K562 (cell line): ENCODE data around the gene VDR. TPM values are rescaled to one million over a fixed set of nuclear protein-coding genes. Genes with fewer than 3 reads are reported as not detected.

Experiments used
- ATAC-seq: fragments of 200-7000 bp; cut with Tn5 transposase; 3 replicates; pipeline ENCODE4 v1.9.1; 2020; ENCODE audit warnings: moderate library complexity
- BruUV-seq: library from RNA; stranded (reverse); fragments of 400-500 nt; replicated peaks from 2 replicates; lab custom pipeline; 2021; lab: Mats Ljungman, UMichigan
- CTCF ChIA-PET: fragments of 300-600 bp; formaldehyde crosslinking; extraction: SDS; loops from one replicate; lab custom pipeline; 2021; ENCODE audit warnings: low intra/inter-chr PET ratio; lab: Yijun Ruan, JAX
- POLR2A ChIA-PET: fragments of 300-600, 350-650 bp; sonication (Branson Sonifier 250); formaldehyde crosslinking; extraction: SDS; loops from one replicate; lab custom pipeline; 2021; ENCODE audit warnings: antibody characterized with exemption, inconsistent platforms; lab: Yijun Ruan, JAX
- DNase-seq, 4 experiments: peaks; one replicate each; pipeline versions ENCODE4 v3.0.0 to v3.0.0-alpha.2; 2011 to 2018; ENCODE audit warnings: low spot score in 3 of 4, mixed read lengths in 3 of 4; ENCODE audit errors: extremely low read depth in 1 of 4
- FAIRE-seq: peaks from 2 replicates; lab custom pipeline; 2011; peaks lifted over from hg19 to GRCh38; lab: Jason Lieb, UNC
- H2AFZ ChIP-seq: 2 replicates; pipeline ENCODE4 v1.6.0; 2011; ENCODE audit warnings: low read depth, low read length, control low read depth, inconsistent platforms
- H3K27ac ChIP-seq: fragments of 200-600 bp; 3 replicates; pipeline ENCODE4 v1.8.0; 2011; ENCODE audit warnings: low read depth, mild to moderate bottlenecking, control low read depth, inconsistent platforms, low read length, moderate library complexity, mixed read lengths; ENCODE audit errors: extremely low read depth
- H3K27me3 ChIP-seq, 2 experiments: fragments of 300-600 bp in 1 of 2; 2 replicates in 1 of 2; 3 replicates in 1 of 2; pipeline versions ENCODE4 v1.6.0 to v1.8.0; 2011; ENCODE audit warnings: inconsistent platforms in 2 of 2, low read length in 2 of 2, mild to moderate bottlenecking in 1 of 2, mixed read lengths in 1 of 2, moderate library complexity in 1 of 2; ENCODE audit not compliant: control insufficient read depth in 2 of 2, insufficient read depth in 2 of 2
- H3K36me3 ChIP-seq: fragments of 300-600 bp; 3 replicates; pipeline ENCODE4 v1.8.0; 2011; ENCODE audit warnings: mild to moderate bottlenecking, low read length, inconsistent platforms; ENCODE audit not compliant: control insufficient read depth, insufficient read depth
- H3K4me1 ChIP-seq, 2 experiments: fragments of 200-600 bp in 1 of 2; replicated peaks in 1 of 2; 2 replicates in 1 of 2; 3 replicates in 1 of 2; pipeline versions ENCODE4 v1.5.1 to v1.8.0; 2011; ENCODE audit warnings: inconsistent platforms in 2 of 2, low read length in 2 of 2, mild to moderate bottlenecking in 1 of 2, mixed read lengths in 1 of 2, moderate library complexity in 1 of 2; ENCODE audit not compliant: control insufficient read depth in 2 of 2, insufficient read depth in 2 of 2
- H3K4me2 ChIP-seq: 2 replicates; pipeline ENCODE4 v1.6.1; 2011; ENCODE audit warnings: low read length, control low read depth, inconsistent platforms, mixed read lengths; ENCODE audit not compliant: insufficient read depth
- H3K4me3 ChIP-seq: fragments of 200-600 bp; sonication (generic), shearing (Covaris generic); 2 replicates; pipeline ENCODE4 v1.5.1; 2016; ENCODE audit warnings: control low read depth, inconsistent platforms
- H3K79me2 ChIP-seq: fragments of 200-600 bp; 3 replicates; pipeline ENCODE4 v1.8.0; 2011; ENCODE audit warnings: low read length, inconsistent platforms; ENCODE audit not compliant: control insufficient read depth, insufficient read depth
- H3K9ac ChIP-seq, 2 experiments: 2 replicates each; pipeline versions ENCODE4 v1.6.0 to v1.6.1; 2011; ENCODE audit warnings: low read depth in 2 of 2, low read length in 2 of 2, control low read depth in 1 of 2, inconsistent platforms in 1 of 2, mild to moderate bottlenecking in 1 of 2, mixed read lengths in 1 of 2; ENCODE audit not compliant: insufficient read depth in 1 of 2
- H3K9me1 ChIP-seq: one replicate; pipeline ENCODE4 v1.6.0; 2011; ENCODE audit warnings: inconsistent platforms, mild to moderate bottlenecking, low read length, moderate library complexity; ENCODE audit not compliant: control insufficient read depth, insufficient read depth
- H3K9me3 ChIP-seq: replicated peaks from 2 replicates; pipeline ENCODE4 v1.5.1; 2011; ENCODE audit warnings: low read depth, low read length, inconsistent platforms; ENCODE audit not compliant: control insufficient read depth, insufficient read depth
- H4K20me1 ChIP-seq: replicated peaks from 2 replicates; pipeline ENCODE4 v1.6.1; 2011; ENCODE audit warnings: low read length, inconsistent platforms, mixed read lengths; ENCODE audit not compliant: control insufficient read depth, insufficient read depth
- ARID1B ChIP-seq: fragments of 450-650 bp; IDR thresholded peaks from 2 replicates; pipeline ENCODE4 v1.6.1; 2016; ENCODE audit warnings: antibody characterized with exemption, mild to moderate bottlenecking, inconsistent platforms
- DDX20 ChIP-seq: fragments of 450-650 bp; IDR thresholded peaks from 2 replicates; pipeline ENCODE4 v1.6.1; 2016; ENCODE audit warnings: missing genetic modification characterization, low read depth, mild to moderate bottlenecking, missing compliant biosample characterization, moderate library complexity
- E2F8 ChIP-seq: fragments of 450-650 bp; IDR thresholded peaks from 2 replicates; pipeline ENCODE4 v1.7.1; 2018; ENCODE audit warnings: mild to moderate bottlenecking, low read depth; ENCODE audit not compliant: partially characterized antibody
- GMEB1 ChIP-seq: fragments of 250-450 bp; sonication (Bioruptor Pico); IDR thresholded peaks from 2 replicates; pipeline ENCODE4 v1.4.0; 2020; ENCODE audit warnings: mild to moderate bottlenecking
- JUN ChIP-seq, 2 experiments: sonication (generic) in 1 of 2; formaldehyde crosslinking in 1 of 2; IDR thresholded peaks; 2 replicates each; pipeline versions ENCODE4 v1.6.1 to v1.8.0; 2012 to 2022; ENCODE audit warnings: borderline replicate concordance in 2 of 2, mild to moderate bottlenecking in 2 of 2, improper control_type of control experiment in 1 of 2, low read depth in 1 of 2, low read length in 1 of 2, missing genetic modification reagents in 1 of 2
- PCBP1 ChIP-seq: fragments of 200-400 bp; formaldehyde crosslinking; IDR thresholded peaks from 2 replicates; pipeline ENCODE4 v1.6.1; 2018; ENCODE audit warnings: mild to moderate bottlenecking, low read depth, low read length; ENCODE audit not compliant: poor library complexity, severe bottlenecking
- PRMT5 ChIP-seq: sonication (generic); formaldehyde crosslinking; IDR thresholded peaks from 2 replicates; pipeline ENCODE4 v1.5.0; 2020; ENCODE audit warnings: missing genetic modification reagents
- SPI1 ChIP-seq: IDR thresholded peaks from 2 replicates; pipeline ENCODE4 v1.6.1; 2011; ENCODE audit warnings: low read depth, low read length, control low read depth, borderline replicate concordance
- ZHX1 ChIP-seq: fragments of 150-350 bp; conservative IDR thresholded peaks from 2 replicates; pipeline ENCODE4 v1.6.1; 2014; ENCODE audit warnings: low read length
- ZMIZ1 ChIP-seq, 2 experiments: fragments of 150-350 bp in 1 of 2; IDR thresholded peaks; 2 replicates each; pipeline ENCODE4 v1.6.1; 2012 to 2016; ENCODE audit warnings: low read depth in 2 of 2, low read length in 2 of 2, mild to moderate bottlenecking in 1 of 2, moderate library complexity in 1 of 2
- WGBS: fragments of 100-300 bp; shearing (Covaris generic); methylation state at CpG from one replicate; pipeline ENCODE4 v1.1.6; 2016; ENCODE audit warnings: low coverage, mixed read lengths; ENCODE audit not compliant: insufficient coverage; ENCODE audit errors: missing lambda C conversion rate; 5-methylcytosine and 5-hydroxymethylcytosine counted together
- in situ Hi-C: fragments of 300-500 bp; cut with MboI; formaldehyde crosslinking; loops from 4 replicates; pipeline ENCODE4 v1.15.0; 2018; ENCODE audit warnings: inconsistent platforms, mixed read lengths
- intact Hi-C: fragments of 100-400 bp; cut with micrococcal nuclease; formaldehyde crosslinking; loops from 2 replicates; pipeline ENCODE4 v1.14.2; 2022
- polyA plus RNA-seq, 8 experiments: library from polyadenylated mRNA; depleted of rRNA in 4 of 8; stranded (reverse) in 5 of 8; unstranded in 3 of 8; fragments of >200 nt; fragmentation: Nextera tagmentation in 2 of 8; fragmentation: Illumina TruSeq in 1 of 8; extraction: Ambion mirVana in 2 of 8; extraction: Trizol in 1 of 8; gene quantifications; 2 replicates each; pipeline versions ENCODE4 v1.2.1 to v1.2.3, GENCODE V29; 2011 to 2014; ENCODE audit warnings: inconsistent platforms in 1 of 8, missing spikeins in 1 of 8
- total RNA-seq, 7 experiments: library from RNA; depleted of rRNA in 6 of 7; stranded (reverse); fragments of >200 nt in 6 of 7; fragmentation: Illumina TruSeq in 2 of 7; extraction: Trizol in 2 of 7; gene quantifications; 2 replicates each; pipeline versions ENCODE4 v1.2.1 to v1.2.3, GENCODE V29; 2011 to 2021; ENCODE audit warnings: low replicate concordance in 1 of 7

The VDR gene
- total and polyA plus RNA-seq, 9 of the 15 experiments (the other 6 are each of a cell fraction or from before 2014, with no cell fraction given) = 0.61 to 4.8 (median 2.0) TPM

- no peaks in the 10 kb centered on the region for H3K36me3 ChIP-seq
- H3K9me3 ChIP-seq = no peaks in the 10 kb centered on the region
- 54% methylated on average over 7 of the region's 10 CpGs for WGBS
- H4K20me1 ChIP-seq = no peaks in the 10 kb centered on the region
- H3K27ac ChIP-seq = no peak overlapping the region
- in situ Hi-C loops = no loop called here
- peaks cover 0 to 6% of the 10 kb centered on the region in 2 experiments; a peak in 1 of 5 replicates for H3K4me1 ChIP-seq
- no peaks in the 10 kb centered on the region for H3K79me2 ChIP-seq
- FAIRE-seq (no peak), ATAC-seq (no peak), DNase-seq (no peak)
- BruUV-seq = no TSS peak
- CTCF ChIA-PET = no interaction called here
- no peaks in the 10 kb centered on the region; a peak in 1 of 5 replicates for H3K27me3 ChIP-seq
- H3K9me1 ChIP-seq = no peaks in the 10 kb centered on the region
- no peak overlapping the region for H2AFZ ChIP-seq
- no peak overlapping the region for H3K9ac ChIP-seq
- intact Hi-C loops = no loop called here
- no peak overlapping the region for H3K4me2 ChIP-seq
- H3K4me3 ChIP-seq = no peak overlapping the region
- POLR2A ChIA-PET = no interaction called here
- TF ChIP-seq DDX20 (no peak), PRMT5 (CRISPR knock-in tag) (no peak), E2F8 (no peak), JUN (IDR thresholded peaks at IDR 0.05; ENCODE audit: borderline replicate concordance, low read depth, low read length) (no peak), JUN (CRISPR knock-in tag; IDR thresholded peaks at IDR 0.05; ENCODE audit: borderline replicate concordance) (no peak), GMEB1 (CRISPR knock-in tag) (no peak), PCBP1 (no peak), ZHX1 (no peak), SPI1 (no peak), ARID1B (no peak), ZMIZ1 (IDR thresholded peaks at IDR 0.05; ENCODE audit: low read depth in 2 of 2, low read length in 2 of 2) (no peak)
Measured at GRCh38 chr12:47878918-47879481, 25.8 kb downstream of the VDR start.
